HCT116 (cell line): Measurements from ENCODE around the gene FAM204A. TPM values are rescaled to one million over a fixed set of nuclear protein-coding genes. Genes with fewer than 3 reads are reported as not detected.

Source experiments
- ATAC-seq: fragments of 200-7000 bp; cut with Tn5 transposase; 2 replicates; pipeline ENCODE4 v1.9.1; 2020; ENCODE audit warnings: mild to moderate bottlenecking, moderate library complexity
- BruUV-seq: library from RNA; stranded (reverse); fragments of 400-500 nt; replicated peaks from 2 replicates; lab custom pipeline; 2021; lab: Mats Ljungman, UMichigan
- CTCF ChIA-PET: fragments of 300-600 bp; sonication (Branson Sonifier 250); formaldehyde crosslinking; loops from one replicate; lab custom pipeline; 2021; ENCODE audit warnings: antibody characterized with exemption; lab: Charles Lee
- POLR2A ChIA-PET: fragments of 300-600, 350-600 bp; sonication (Branson Sonifier 250); formaldehyde crosslinking; loops from one replicate; lab custom pipeline; 2021; ENCODE audit warnings: antibody characterized with exemption; lab: Charles Lee
- RAD21 ChIA-PET, 2 experiments: fragments of 300-600 bp; sonication (Branson Sonifier 250); formaldehyde crosslinking; loops; one replicate each; lab custom pipeline; 2023; ENCODE audit warnings: low total read pairs in 2 of 2; ENCODE audit not compliant: uncharacterized antibody in 2 of 2, unreplicated experiment in 2 of 2, low non-redundant PET in 1 of 2; lab: Charles Lee
- DNase-seq: peaks from one replicate; pipeline ENCODE4 v3.0.0-alpha.2; 2010; ENCODE audit warnings: low read depth, low spot score
- H2AFZ ChIP-seq: fragments of 200-600 bp; shearing (Covaris generic), sonication (generic); 2 replicates; pipeline ENCODE4 v1.6.1; 2017; ENCODE audit warnings: low read depth, mixed run types, mixed read lengths, antibody characterized with exemption, low read length; ENCODE audit not compliant: poor library complexity, severe bottlenecking
- H3K27ac ChIP-seq: 2 replicates; pipeline ENCODE4 v1.5.1; 2012; ENCODE audit warnings: low read depth, low read length
- H3K27me3 ChIP-seq: fragments of 200-600 bp; sonication (generic); 2 replicates; pipeline ENCODE4 v1.6.1; 2016; ENCODE audit warnings: mixed run types, low read length, mixed read lengths; ENCODE audit not compliant: insufficient read depth
- H3K36me3 ChIP-seq, 2 experiments: fragments of 200-500 bp in 1 of 2; fragments of 200-600 bp in 1 of 2; sonication (Bioruptor generic) in 1 of 2; sonication (generic) in 1 of 2; 2 replicates each; pipeline versions ENCODE4 v1.5.1 to v1.6.1; 2014 to 2016; ENCODE audit warnings: low read length in 2 of 2, inconsistent platforms in 1 of 2, mixed read lengths in 1 of 2, mixed run types in 1 of 2; ENCODE audit not compliant: insufficient read depth in 2 of 2, control insufficient read depth in 1 of 2
- H3K4me1 ChIP-seq, 2 experiments: fragments of 200-600 bp in 1 of 2; sonication (generic) in 1 of 2; 2 replicates each; pipeline versions ENCODE4 v1.5.1 to v1.6.1; 2012 to 2017; ENCODE audit warnings: low read length in 2 of 2, inconsistent platforms in 1 of 2, mild to moderate bottlenecking in 1 of 2, mixed read lengths in 1 of 2, mixed run types in 1 of 2, moderate library complexity in 1 of 2; ENCODE audit not compliant: insufficient read depth in 2 of 2, control insufficient read depth in 1 of 2
- H3K4me2 ChIP-seq: fragments of 200-600 bp; sonication (generic); 2 replicates; pipeline ENCODE4 v1.6.1; 2017; ENCODE audit warnings: mixed run types, low read length, mixed read lengths
- H3K4me3 ChIP-seq, 2 experiments: fragments of 200-600 bp in 1 of 2; sonication (generic) in 1 of 2; replicated peaks in 1 of 2; 2 replicates each; pipeline ENCODE4 v1.5.1; 2011 to 2016; ENCODE audit warnings: low read length in 2 of 2, control low read depth in 1 of 2, low read depth in 1 of 2, mild to moderate bottlenecking in 1 of 2, mixed read lengths in 1 of 2, mixed run types in 1 of 2
- H3K79me2 ChIP-seq: fragments of 200-600 bp; sonication (generic); 2 replicates; pipeline ENCODE4 v1.6.1; 2017; ENCODE audit warnings: mild to moderate bottlenecking, mixed run types, low read length, moderate library complexity, mixed read lengths; ENCODE audit not compliant: insufficient read depth
- H3K9ac ChIP-seq: fragments of 200-600 bp; sonication (generic); 2 replicates; pipeline ENCODE4 v1.6.1; 2016; ENCODE audit warnings: low read length, mixed read lengths
- H3K9me2 ChIP-seq: fragments of 200-600 bp; sonication (generic), shearing (Covaris generic); 2 replicates; pipeline ENCODE4 v1.6.1; 2017; ENCODE audit warnings: mixed run types, mild to moderate bottlenecking, moderate library complexity; ENCODE audit not compliant: insufficient read depth
- H3K9me3 ChIP-seq, 2 experiments: fragments of 200-500 bp in 1 of 2; fragments of 200-600 bp in 1 of 2; sonication (Bioruptor generic) in 1 of 2; sonication (generic) in 1 of 2; 2 replicates each; pipeline ENCODE4 v1.6.1; 2014 to 2017; ENCODE audit warnings: low read length in 2 of 2, mixed read lengths in 2 of 2, inconsistent platforms in 1 of 2, low read depth in 1 of 2, mild to moderate bottlenecking in 1 of 2, mixed run types in 1 of 2, moderate library complexity in 1 of 2; ENCODE audit not compliant: control insufficient read depth in 1 of 2, insufficient read depth in 1 of 2
- H4K20me1 ChIP-seq: fragments of 200-600 bp; sonication (generic), shearing (Covaris generic); 2 replicates; pipeline ENCODE4 v1.6.1; 2017; ENCODE audit warnings: mixed run types, mild to moderate bottlenecking, moderate library complexity; ENCODE audit not compliant: insufficient read depth
- CBX3 ChIP-seq: IDR thresholded peaks from 2 replicates; pipeline ENCODE4 v1.6.1; 2012; ENCODE audit warnings: low read depth
- CEBPB ChIP-seq: IDR thresholded peaks from 2 replicates; pipeline ENCODE4 v1.6.1; 2012; ENCODE audit warnings: low read depth
- ELF1 ChIP-seq: IDR thresholded peaks from 2 replicates; pipeline ENCODE4 v1.6.1; 2012; ENCODE audit warnings: low read depth, borderline replicate concordance
- EZH2 ChIP-seq: fragments of 200-600 bp; sonication (generic); IDR thresholded peaks from 2 replicates; pipeline ENCODE4 v1.6.1; 2017; ENCODE audit warnings: antibody characterized with exemption, mixed run types
- FOSL1 ChIP-seq: IDR thresholded peaks from 2 replicates; pipeline ENCODE4 v1.6.1; 2012; ENCODE audit warnings: low read depth
- POLR2A ChIP-seq: IDR thresholded peaks from 2 replicates; pipeline ENCODE4 v1.7.0; 2011; ENCODE audit warnings: borderline replicate concordance; ENCODE audit not compliant: insufficient read depth, insufficient read length; ENCODE audit errors: extremely low read depth
- POLR2AphosphoS5 ChIP-seq: IDR thresholded peaks from 2 replicates; pipeline ENCODE4 v1.6.1; 2011; ENCODE audit warnings: mild to moderate bottlenecking, low read depth, low read length, moderate library complexity
- RAD21 ChIP-seq: IDR thresholded peaks from 2 replicates; pipeline ENCODE4 v1.6.1; 2012; ENCODE audit warnings: low read depth, mild to moderate bottlenecking
- SIN3A ChIP-seq: IDR thresholded peaks from 2 replicates; pipeline ENCODE4 v1.6.1; 2012; ENCODE audit warnings: low read depth
- SP1 ChIP-seq: IDR thresholded peaks from 2 replicates; pipeline ENCODE4 v1.6.1; 2012; ENCODE audit warnings: low read depth
- SRF ChIP-seq: IDR thresholded peaks from 2 replicates; pipeline ENCODE4 v1.6.1; 2012; ENCODE audit warnings: low read depth
- TCF7L2 ChIP-seq: IDR thresholded peaks from 2 replicates; pipeline ENCODE4 v1.7.0; 2011; ENCODE audit warnings: borderline replicate concordance, inconsistent platforms; ENCODE audit not compliant: insufficient read depth, insufficient read length; ENCODE audit errors: extremely low read depth
- YY1 ChIP-seq: IDR thresholded peaks from 2 replicates; pipeline ENCODE4 v1.6.1; 2011; ENCODE audit warnings: low read length, low read depth, moderate library complexity, mild to moderate bottlenecking; ENCODE audit not compliant: insufficient replicate concordance; ENCODE audit errors: extremely low read depth
- ZFX ChIP-seq: fragments of 450-650 bp; IDR thresholded peaks from 2 replicates; pipeline ENCODE4 v1.6.1; 2017
- ZNF274 ChIP-seq: fragments of 200-500 bp; sonication (Bioruptor generic); IDR thresholded peaks from 2 replicates; pipeline ENCODE4 v1.6.1; 2014; ENCODE audit warnings: mild to moderate bottlenecking, low read depth, low read length, inconsistent platforms
- intact Hi-C: fragments of 100-400 bp; cut with micrococcal nuclease; formaldehyde crosslinking; loops from 2 replicates; pipeline ENCODE4 v1.10.0; 2022
- total RNA-seq: library from RNA; stranded (reverse); gene quantifications from one replicate; pipeline ENCODE4 v1.2.1, GENCODE V29; 2021; ENCODE audit not compliant: unreplicated experiment
- TF ChIP-seq, protein P1 (sequence below): IDR thresholded peaks from 2 replicates; pipeline ENCODE4 v1.6.1; 2012; ENCODE audit warnings: low read depth
- TF ChIP-seq, protein P2 (sequence below), 3 experiments: fragments of 200-600 bp in 1 of 3; sonication (generic) in 1 of 3; IDR thresholded peaks in 2 of 3; conservative IDR thresholded peaks in 1 of 3; 2 replicates each; pipeline ENCODE4 v1.5.1; 2012 to 2017; ENCODE audit warnings: low read depth in 2 of 3, low read length in 2 of 3, antibody characterized with exemption in 1 of 3, borderline replicate concordance in 1 of 3, control low read depth in 1 of 3, mild to moderate bottlenecking in 1 of 3, mixed read lengths in 1 of 3, mixed run types in 1 of 3, moderate library complexity in 1 of 3; ENCODE audit not compliant: insufficient read depth in 1 of 3
- TF ChIP-seq, protein P3 (sequence below): IDR thresholded peaks from 2 replicates; pipeline ENCODE4 v1.6.1; 2012
- TF ChIP-seq, protein P4 (sequence below): IDR thresholded peaks from 2 replicates; pipeline ENCODE4 v1.6.1; 2011; ENCODE audit warnings: mild to moderate bottlenecking, low read length, moderate library complexity; ENCODE audit not compliant: insufficient replicate concordance; ENCODE audit errors: extremely low read depth
- TF ChIP-seq, protein P5 (sequence below): IDR thresholded peaks from 2 replicates; pipeline ENCODE4 v1.6.1; 2012

The FAM204A gene
- total RNA-seq, 1 experiment from 2014 or later = 79.5 TPM

DNA sequence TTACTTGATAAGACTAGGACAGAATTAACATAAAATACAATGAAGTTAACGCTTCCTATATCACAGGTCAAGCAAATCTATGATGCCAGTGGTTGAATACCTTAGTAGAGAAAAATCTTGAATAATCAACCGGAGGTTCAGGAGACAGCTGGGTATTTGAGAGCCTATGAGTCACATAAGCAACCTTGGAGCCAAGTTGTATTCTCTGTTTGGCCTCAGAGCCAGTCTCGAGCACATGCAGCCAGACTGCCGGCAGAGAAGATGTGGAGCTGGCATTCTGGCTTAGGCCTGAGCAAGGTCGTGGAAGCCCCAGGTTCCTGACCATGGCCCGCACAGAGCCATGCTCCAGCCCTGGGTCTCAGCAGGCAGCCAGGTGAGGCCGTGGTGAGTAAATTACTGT lies 90.3 kb downstream of the FAM204A start:
- CTCF ChIA-PET = interaction anchor here (1.3 to 3.6 kb wide), 2 partner anchors 8 to 12 kb away, joined by 5 to 21 read pairs; no protein-coding TSS in a partner anchor
- BruUV-seq = no TSS peak
- intact Hi-C loops = loop anchor here (10.0 kb wide), 1 partner anchor 293 kb away; no protein-coding TSS in a partner anchor

More for the DNA sequence above, 90.3 kb downstream of the FAM204A start:
- ChIA-PET POLR2A (no interaction called here), RAD21 (no interaction called here)
- Histone ChIP-seq H3K36me3 (no peaks in the 10 kb centered on the region), H3K9me3 (no peaks in the 10 kb centered on the region), H3K9ac (no peak overlapping the region), H3K79me2 (no peaks in the 10 kb centered on the region), H3K4me3 (no peak overlapping the region), H3K27me3 (peaks cover 46% of the 10 kb centered on the region), H3K27ac (no peak overlapping the region), H3K4me1 (no peaks in the 10 kb centered on the region), H3K4me2 (no peak overlapping the region), H4K20me1 (no peaks in the 10 kb centered on the region), H3K9me2 (no peaks in the 10 kb centered on the region), H2AFZ (no peak overlapping the region)
- no peak for DNase-seq
- ATAC-seq = no peak
- TF ChIP-seq, protein P1, sequence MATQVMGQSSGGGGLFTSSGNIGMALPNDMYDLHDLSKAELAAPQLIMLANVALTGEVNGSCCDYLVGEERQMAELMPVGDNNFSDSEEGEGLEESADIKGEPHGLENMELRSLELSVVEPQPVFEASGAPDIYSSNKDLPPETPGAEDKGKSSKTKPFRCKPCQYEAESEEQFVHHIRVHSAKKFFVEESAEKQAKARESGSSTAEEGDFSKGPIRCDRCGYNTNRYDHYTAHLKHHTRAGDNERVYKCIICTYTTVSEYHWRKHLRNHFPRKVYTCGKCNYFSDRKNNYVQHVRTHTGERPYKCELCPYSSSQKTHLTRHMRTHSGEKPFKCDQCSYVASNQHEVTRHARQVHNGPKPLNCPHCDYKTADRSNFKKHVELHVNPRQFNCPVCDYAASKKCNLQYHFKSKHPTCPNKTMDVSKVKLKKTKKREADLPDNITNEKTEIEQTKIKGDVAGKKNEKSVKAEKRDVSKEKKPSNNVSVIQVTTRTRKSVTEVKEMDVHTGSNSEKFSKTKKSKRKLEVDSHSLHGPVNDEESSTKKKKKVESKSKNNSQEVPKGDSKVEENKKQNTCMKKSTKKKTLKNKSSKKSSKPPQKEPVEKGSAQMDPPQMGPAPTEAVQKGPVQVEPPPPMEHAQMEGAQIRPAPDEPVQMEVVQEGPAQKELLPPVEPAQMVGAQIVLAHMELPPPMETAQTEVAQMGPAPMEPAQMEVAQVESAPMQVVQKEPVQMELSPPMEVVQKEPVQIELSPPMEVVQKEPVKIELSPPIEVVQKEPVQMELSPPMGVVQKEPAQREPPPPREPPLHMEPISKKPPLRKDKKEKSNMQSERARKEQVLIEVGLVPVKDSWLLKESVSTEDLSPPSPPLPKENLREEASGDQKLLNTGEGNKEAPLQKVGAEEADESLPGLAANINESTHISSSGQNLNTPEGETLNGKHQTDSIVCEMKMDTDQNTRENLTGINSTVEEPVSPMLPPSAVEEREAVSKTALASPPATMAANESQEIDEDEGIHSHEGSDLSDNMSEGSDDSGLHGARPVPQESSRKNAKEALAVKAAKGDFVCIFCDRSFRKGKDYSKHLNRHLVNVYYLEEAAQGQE = no peak
- TF ChIP-seq RAD21 (no peak), YY1 (no peak), CBX3 (no peak), SIN3A (no peak), ELF1 (no peak), SP1 (no peak), EZH2 (no peak), ZFX (no peak), POLR2A (no peak), CEBPB (no peak), TCF7L2 (no peak), SRF (no peak), ZNF274 (no peak), FOSL1 (no peak), POLR2AphosphoS5 (no peak)
- TF ChIP-seq, protein P2, sequence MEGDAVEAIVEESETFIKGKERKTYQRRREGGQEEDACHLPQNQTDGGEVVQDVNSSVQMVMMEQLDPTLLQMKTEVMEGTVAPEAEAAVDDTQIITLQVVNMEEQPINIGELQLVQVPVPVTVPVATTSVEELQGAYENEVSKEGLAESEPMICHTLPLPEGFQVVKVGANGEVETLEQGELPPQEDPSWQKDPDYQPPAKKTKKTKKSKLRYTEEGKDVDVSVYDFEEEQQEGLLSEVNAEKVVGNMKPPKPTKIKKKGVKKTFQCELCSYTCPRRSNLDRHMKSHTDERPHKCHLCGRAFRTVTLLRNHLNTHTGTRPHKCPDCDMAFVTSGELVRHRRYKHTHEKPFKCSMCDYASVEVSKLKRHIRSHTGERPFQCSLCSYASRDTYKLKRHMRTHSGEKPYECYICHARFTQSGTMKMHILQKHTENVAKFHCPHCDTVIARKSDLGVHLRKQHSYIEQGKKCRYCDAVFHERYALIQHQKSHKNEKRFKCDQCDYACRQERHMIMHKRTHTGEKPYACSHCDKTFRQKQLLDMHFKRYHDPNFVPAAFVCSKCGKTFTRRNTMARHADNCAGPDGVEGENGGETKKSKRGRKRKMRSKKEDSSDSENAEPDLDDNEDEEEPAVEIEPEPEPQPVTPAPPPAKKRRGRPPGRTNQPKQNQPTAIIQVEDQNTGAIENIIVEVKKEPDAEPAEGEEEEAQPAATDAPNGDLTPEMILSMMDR (IDR thresholded peaks at IDR 0.05 in 2 of 3, conservative IDR thresholded peaks at IDR 0.05 in 1 of 3; ENCODE audit: borderline replicate concordance in 1 of 3, insufficient read depth in 1 of 3, low read depth in 2 of 3, low read length in 2 of 3) = no peak
- TF ChIP-seq, protein P3, sequence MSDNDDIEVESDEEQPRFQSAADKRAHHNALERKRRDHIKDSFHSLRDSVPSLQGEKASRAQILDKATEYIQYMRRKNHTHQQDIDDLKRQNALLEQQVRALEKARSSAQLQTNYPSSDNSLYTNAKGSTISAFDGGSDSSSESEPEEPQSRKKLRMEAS = no peak
- TF ChIP-seq, protein P4, sequence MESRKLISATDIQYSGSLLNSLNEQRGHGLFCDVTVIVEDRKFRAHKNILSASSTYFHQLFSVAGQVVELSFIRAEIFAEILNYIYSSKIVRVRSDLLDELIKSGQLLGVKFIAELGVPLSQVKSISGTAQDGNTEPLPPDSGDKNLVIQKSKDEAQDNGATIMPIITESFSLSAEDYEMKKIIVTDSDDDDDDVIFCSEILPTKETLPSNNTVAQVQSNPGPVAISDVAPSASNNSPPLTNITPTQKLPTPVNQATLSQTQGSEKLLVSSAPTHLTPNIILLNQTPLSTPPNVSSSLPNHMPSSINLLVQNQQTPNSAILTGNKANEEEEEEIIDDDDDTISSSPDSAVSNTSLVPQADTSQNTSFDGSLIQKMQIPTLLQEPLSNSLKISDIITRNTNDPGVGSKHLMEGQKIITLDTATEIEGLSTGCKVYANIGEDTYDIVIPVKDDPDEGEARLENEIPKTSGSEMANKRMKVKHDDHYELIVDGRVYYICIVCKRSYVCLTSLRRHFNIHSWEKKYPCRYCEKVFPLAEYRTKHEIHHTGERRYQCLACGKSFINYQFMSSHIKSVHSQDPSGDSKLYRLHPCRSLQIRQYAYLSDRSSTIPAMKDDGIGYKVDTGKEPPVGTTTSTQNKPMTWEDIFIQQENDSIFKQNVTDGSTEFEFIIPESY = no peak
- TF ChIP-seq, protein P5, sequence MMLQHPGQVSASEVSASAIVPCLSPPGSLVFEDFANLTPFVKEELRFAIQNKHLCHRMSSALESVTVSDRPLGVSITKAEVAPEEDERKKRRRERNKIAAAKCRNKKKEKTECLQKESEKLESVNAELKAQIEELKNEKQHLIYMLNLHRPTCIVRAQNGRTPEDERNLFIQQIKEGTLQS = no peak
